K562 (cell line): ENCODE results near the gene RPRD1B. TPM values are rescaled to one million over a fixed set of nuclear protein-coding genes. Genes with fewer than 3 reads are reported as not detected.

Experiments used
- CBX3 ChIP-seq, 2 experiments: IDR thresholded peaks; 1 replicate in 1 of 2; 2 replicates in 1 of 2; pipeline ENCODE4 v1.6.1; 2012; ENCODE audit warnings: inconsistent platforms in 2 of 2, low read length in 2 of 2, borderline replicate concordance in 1 of 2, control low read depth in 1 of 2
- CHD4 ChIP-seq: fragments of 200-600 bp; sonication (generic); IDR thresholded peaks from 3 replicates; pipeline ENCODE4 v1.6.1; 2012; ENCODE audit warnings: low read depth, mild to moderate bottlenecking, mixed read lengths, low read length, inconsistent platforms; ENCODE audit not compliant: insufficient read depth, insufficient replicate concordance, poor library complexity, severe bottlenecking
- FOXJ3 ChIP-seq: sonication (generic); formaldehyde crosslinking; IDR thresholded peaks from 2 replicates; pipeline ENCODE4 v1.4.0; 2020; ENCODE audit warnings: mild to moderate bottlenecking, missing genetic modification reagents
- HOMEZ ChIP-seq: fragments of 250-450 bp; sonication (Bioruptor Pico); IDR thresholded peaks from 2 replicates; pipeline ENCODE4 v1.4.0; 2020; ENCODE audit warnings: mild to moderate bottlenecking, moderate library complexity
- HOXB6 ChIP-seq: fragments of 250-450 bp; sonication (Bioruptor Pico); IDR thresholded peaks from 2 replicates; pipeline ENCODE4 v1.5.1; 2022; ENCODE audit warnings: mild to moderate bottlenecking, borderline replicate concordance
- NR2F6 ChIP-seq: fragments of 450-650 bp; formaldehyde crosslinking; IDR thresholded peaks from 2 replicates; pipeline ENCODE4 v1.4.0; 2020; ENCODE audit warnings: mild to moderate bottlenecking
- PCBP1 ChIP-seq: fragments of 200-400 bp; formaldehyde crosslinking; IDR thresholded peaks from 2 replicates; pipeline ENCODE4 v1.6.1; 2018; ENCODE audit warnings: mild to moderate bottlenecking, low read depth, low read length; ENCODE audit not compliant: poor library complexity, severe bottlenecking
- RCOR1 ChIP-seq, 2 experiments: IDR thresholded peaks; 2 replicates each; pipeline ENCODE4 v1.6.1; 2012; ENCODE audit warnings: low read depth in 2 of 2, low read length in 2 of 2, borderline replicate concordance in 1 of 2, improper control_type of control experiment in 1 of 2
- RHOXF2B ChIP-seq: fragments of 250-450 bp; sonication (Bioruptor Pico); conservative IDR thresholded peaks from 2 replicates; pipeline ENCODE4 v1.5.1; 2021
- SAP30 ChIP-seq: fragments of 200-600 bp; sonication (generic); IDR thresholded peaks from 2 replicates; pipeline ENCODE4 v1.6.1; 2012; ENCODE audit warnings: borderline replicate concordance, low read depth, mild to moderate bottlenecking, moderate library complexity, low read length, control low read depth, inconsistent platforms; ENCODE audit not compliant: insufficient read depth, poor library complexity, severe bottlenecking
- SREBF2 ChIP-seq: sonication (generic); formaldehyde crosslinking; IDR thresholded peaks from 2 replicates; pipeline ENCODE4 v1.4.0; 2020; ENCODE audit warnings: mild to moderate bottlenecking, missing genetic modification reagents
- TFAP4 ChIP-seq: sonication (generic); formaldehyde crosslinking; IDR thresholded peaks from 2 replicates; pipeline ENCODE4 v1.8.0; 2022; ENCODE audit warnings: missing genetic modification reagents, mild to moderate bottlenecking, moderate library complexity, borderline replicate concordance
- ZNF140 ChIP-seq: fragments of 250-450 bp; sonication (Bioruptor Pico); IDR thresholded peaks from 2 replicates; pipeline ENCODE4 v1.8.0; 2021; ENCODE audit warnings: moderate library complexity, mild to moderate bottlenecking, inconsistent platforms
- ZNF197 ChIP-seq: fragments of 200-800 bp; sonication (Bioruptor generic); IDR thresholded peaks from 2 replicates; pipeline ENCODE4 v1.6.1; 2016; ENCODE audit warnings: low read depth, missing genetic modification characterization, missing compliant biosample characterization
- ZNF274 ChIP-seq: IDR thresholded peaks from 2 replicates; pipeline ENCODE4 v1.6.1; 2011; ENCODE audit warnings: low read depth, mild to moderate bottlenecking, low read length, moderate library complexity, borderline replicate concordance
- ZNF311 ChIP-seq: fragments of 250-450 bp; sonication (Bioruptor Pico); IDR thresholded peaks from 2 replicates; pipeline ENCODE4 v1.4.0; 2020; ENCODE audit warnings: mild to moderate bottlenecking, moderate library complexity
- ZNF512 ChIP-seq: IDR thresholded peaks from 2 replicates; pipeline ENCODE4 v1.6.1; 2016; ENCODE audit warnings: missing genetic modification characterization, missing compliant biosample characterization
- ZNF77 ChIP-seq: fragments of 250-450 bp; sonication (Bioruptor Pico); IDR thresholded peaks from 2 replicates; pipeline ENCODE4 v1.5.0; 2020
- polyA plus RNA-seq, 8 experiments: library from polyadenylated mRNA; depleted of rRNA in 4 of 8; stranded (reverse) in 5 of 8; unstranded in 3 of 8; fragments of >200 nt; fragmentation: Nextera tagmentation in 2 of 8; fragmentation: Illumina TruSeq in 1 of 8; extraction: Ambion mirVana in 2 of 8; extraction: Trizol in 1 of 8; gene quantifications; 2 replicates each; pipeline versions ENCODE4 v1.2.1 to v1.2.3, GENCODE V29; 2011 to 2014; ENCODE audit warnings: inconsistent platforms in 1 of 8, missing spikeins in 1 of 8
- total RNA-seq, 7 experiments: library from RNA; depleted of rRNA in 6 of 7; stranded (reverse); fragments of >200 nt in 6 of 7; fragmentation: Illumina TruSeq in 2 of 7; extraction: Trizol in 2 of 7; gene quantifications; 2 replicates each; pipeline versions ENCODE4 v1.2.1 to v1.2.3, GENCODE V29; 2011 to 2021; ENCODE audit warnings: low replicate concordance in 1 of 7
- TF ChIP-seq, protein P1 (sequence below), 2 experiments: IDR thresholded peaks in 1 of 2; conservative IDR thresholded peaks in 1 of 2; 2 replicates each; pipeline ENCODE4 v1.6.1; 2016; ENCODE audit warnings: low read depth in 2 of 2, mild to moderate bottlenecking in 1 of 2, missing compliant biosample characterization in 1 of 2, missing genetic modification characterization in 1 of 2, moderate library complexity in 1 of 2

Gene RPRD1B
- total and polyA plus RNA-seq, 9 of the 15 experiments (the other 6 are each of a cell fraction or from before 2014, with no cell fraction given) = 5.5 to 43.0 (median 24.4) TPM

DNA sequence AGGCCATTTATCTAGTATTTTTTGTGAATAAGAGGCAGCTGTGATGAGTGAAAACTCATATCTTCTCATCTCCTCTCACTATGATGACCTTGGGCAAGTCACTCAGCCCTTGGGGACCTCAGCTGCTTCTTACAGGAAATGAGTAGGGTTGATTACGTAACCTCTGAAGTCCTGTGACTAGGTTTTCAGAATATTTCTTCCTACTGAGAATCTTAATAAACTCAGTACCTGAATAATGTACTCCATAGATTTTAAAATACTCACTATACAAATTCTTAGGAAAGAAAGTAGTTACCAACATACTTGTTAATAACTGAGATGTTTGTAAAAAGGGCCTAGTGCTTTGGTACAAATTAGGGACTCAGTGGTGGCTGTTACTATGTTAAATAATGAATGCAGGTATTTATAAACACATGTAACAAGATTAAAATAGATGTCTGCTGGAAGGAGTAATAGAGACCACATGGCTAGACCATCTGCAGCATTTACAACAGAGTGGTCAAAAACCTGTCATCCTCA is 60.9 kb downstream of the RPRD1B start (continued):
- TF ChIP-seq, protein P1, sequence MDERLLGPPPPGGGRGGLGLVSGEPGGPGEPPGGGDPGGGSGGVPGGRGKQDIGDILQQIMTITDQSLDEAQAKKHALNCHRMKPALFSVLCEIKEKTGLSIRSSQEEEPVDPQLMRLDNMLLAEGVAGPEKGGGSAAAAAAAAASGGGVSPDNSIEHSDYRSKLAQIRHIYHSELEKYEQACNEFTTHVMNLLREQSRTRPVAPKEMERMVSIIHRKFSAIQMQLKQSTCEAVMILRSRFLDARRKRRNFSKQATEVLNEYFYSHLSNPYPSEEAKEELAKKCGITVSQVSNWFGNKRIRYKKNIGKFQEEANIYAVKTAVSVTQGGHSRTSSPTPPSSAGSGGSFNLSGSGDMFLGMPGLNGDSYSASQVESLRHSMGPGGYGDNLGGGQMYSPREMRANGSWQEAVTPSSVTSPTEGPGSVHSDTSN (CRISPR knock-in tag; IDR thresholded peaks at IDR 0.05; ENCODE audit: low read depth) = no peak
- TF ChIP-seq, protein P1 (tag; conservative IDR thresholded peaks at IDR 0.05; ENCODE audit: low read depth) = peak; percentile 77
- no peak for TF ChIP-seq PCBP1
- no peak for TF ChIP-seq ZNF274
- TF ChIP-seq ZNF512 = no peak
- TF ChIP-seq SAP30 = no peak
- TF ChIP-seq FOXJ3 = no peak
- TF ChIP-seq ZNF311 (CRISPR knock-in tag) = no peak
- no peak for TF ChIP-seq NR2F6 (CRISPR knock-in tag)
- no peak for TF ChIP-seq CBX3 (IDR thresholded peaks at IDR 0.05; ENCODE audit: borderline replicate concordance in 1 of 2, low read length in 2 of 2)
- no peak for TF ChIP-seq ZNF140 (CRISPR knock-in tag)
- no peak for TF ChIP-seq RHOXF2B
- TF ChIP-seq ZNF77 (CRISPR knock-in tag) = no peak
- TF ChIP-seq HOXB6 = no peak
- TF ChIP-seq RCOR1 (IDR thresholded peaks at IDR 0.05; ENCODE audit: borderline replicate concordance in 1 of 2, low read depth in 2 of 2, low read length in 2 of 2) = peak in 1 of 2 experiments; percentile 63; a peak in 1 of 4 replicates
- no peak for TF ChIP-seq ZNF197
- TF ChIP-seq TFAP4 (CRISPR knock-in tag) = no peak
- TF ChIP-seq SREBF2 = no peak
- TF ChIP-seq CHD4 = no peak
- TF ChIP-seq HOMEZ (CRISPR knock-in tag) = no peak
